Mucosa of stomach (tissue), 1 donor: ENCODE data around the gene INSL3.

Source experiments
- H3K27me3 ChIP-seq: one replicate; pipeline ENCODE4 v1.7.0; 2013; ENCODE audit warnings: mild to moderate bottlenecking, low read length; ENCODE audit not compliant: control insufficient read depth, insufficient read depth
- H3K36me3 ChIP-seq: one replicate; pipeline ENCODE4 v1.7.0; 2013; ENCODE audit warnings: low read length; ENCODE audit not compliant: control insufficient read depth, insufficient read depth
- H3K4me1 ChIP-seq: one replicate; pipeline ENCODE4 v1.7.0; 2013; ENCODE audit warnings: mild to moderate bottlenecking, low read length; ENCODE audit not compliant: control insufficient read depth, insufficient read depth
- H3K4me3 ChIP-seq: one replicate; pipeline ENCODE4 v1.7.0; 2013; ENCODE audit warnings: low read length
- H3K9ac ChIP-seq: one replicate; pipeline ENCODE4 v1.7.0; 2013; ENCODE audit warnings: mild to moderate bottlenecking, low read length, moderate library complexity
- H3K9me3 ChIP-seq: one replicate; pipeline ENCODE4 v1.7.0; 2013; ENCODE audit warnings: mild to moderate bottlenecking, low read length, moderate library complexity; ENCODE audit not compliant: control insufficient read depth
- donor health status: Pancreatic carcinoma.

Gene INSL3

DNA sequence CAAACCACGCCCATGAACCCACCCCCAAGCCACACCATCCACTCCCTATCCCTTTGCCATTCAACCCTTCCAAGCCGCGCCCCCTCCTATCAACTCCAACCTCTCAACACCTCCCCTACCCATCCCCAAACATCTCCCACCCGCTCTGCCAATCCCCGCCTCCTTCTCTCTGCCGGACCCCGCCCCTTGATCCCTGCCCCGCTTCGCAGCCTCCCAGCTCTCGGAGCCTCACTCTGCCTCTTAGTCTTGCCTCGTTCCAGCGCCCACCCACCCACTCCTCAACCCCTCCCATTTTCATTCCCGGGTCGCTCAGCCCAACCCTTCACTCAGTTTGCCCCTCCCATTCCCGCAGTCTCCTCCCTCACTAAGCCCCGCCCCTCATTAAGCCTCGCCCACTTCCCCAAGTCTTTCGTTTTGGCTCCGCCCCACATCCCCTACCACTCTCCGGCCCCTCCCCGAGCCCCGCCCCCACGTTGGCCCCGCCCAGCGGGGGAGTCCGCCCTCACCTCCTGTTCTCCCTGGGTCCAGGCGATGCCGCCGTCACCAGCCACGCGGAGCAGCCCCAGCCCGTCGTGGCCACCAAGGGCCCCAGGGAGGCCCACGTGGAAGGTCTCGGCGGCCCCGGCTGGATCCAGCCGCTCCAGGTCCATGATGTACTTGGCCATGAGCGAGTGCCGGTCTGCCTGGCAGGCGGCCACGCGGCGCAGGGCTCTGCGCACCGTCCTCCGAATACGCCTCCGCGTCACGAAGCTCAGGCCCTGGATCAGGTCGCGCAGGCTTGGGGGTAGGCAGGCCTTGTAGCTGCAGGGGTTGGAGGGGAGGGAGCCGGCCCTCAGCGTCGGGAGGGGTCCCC lies 20.7 kb upstream of the INSL3 start:
- H3K36me3 ChIP-seq = no peaks in the 10 kb centered on the region
- peaks cover 17% of the 10 kb centered on the region for H3K27me3 ChIP-seq
- peak overlapping the region; percentile 25 for H3K4me3 ChIP-seq
- H3K9ac ChIP-seq = peak overlapping the region; percentile 39
- H3K9me3 ChIP-seq = no peaks in the 10 kb centered on the region
- H3K4me1 ChIP-seq = peaks cover 16% of the 10 kb centered on the region

DNA sequence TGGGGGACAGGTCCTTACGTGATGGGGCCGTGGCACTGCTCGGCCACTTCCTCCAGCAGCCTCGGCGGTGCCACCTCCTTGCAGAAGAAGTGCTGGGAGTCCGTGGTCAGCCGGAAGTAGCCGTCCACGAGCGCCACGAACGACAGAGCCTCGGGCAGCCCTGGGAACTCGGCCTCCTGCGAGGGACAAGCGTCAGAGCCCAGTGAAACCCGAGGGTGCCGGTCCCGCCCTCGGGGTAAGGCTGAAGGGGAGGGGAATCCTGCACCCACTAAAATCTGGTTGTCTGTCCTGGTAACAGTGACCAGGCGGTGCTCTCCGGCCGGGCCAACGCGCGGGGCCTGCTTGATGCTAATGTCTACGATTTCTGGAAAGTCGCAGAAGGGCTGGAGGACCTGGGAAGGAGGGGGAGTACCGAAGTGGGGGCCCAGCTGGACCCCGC lies 20.1 kb upstream of the INSL3 start:
- Histone ChIP-seq H3K27me3 (peaks cover 17% of the 10 kb centered on the region), H3K9me3 (no peaks in the 10 kb centered on the region), H3K36me3 (no peaks in the 10 kb centered on the region), H3K4me3 (no peak overlapping the region), H3K4me1 (peaks cover 16% of the 10 kb centered on the region), H3K9ac (peak overlapping the region; percentile 22)

DNA sequence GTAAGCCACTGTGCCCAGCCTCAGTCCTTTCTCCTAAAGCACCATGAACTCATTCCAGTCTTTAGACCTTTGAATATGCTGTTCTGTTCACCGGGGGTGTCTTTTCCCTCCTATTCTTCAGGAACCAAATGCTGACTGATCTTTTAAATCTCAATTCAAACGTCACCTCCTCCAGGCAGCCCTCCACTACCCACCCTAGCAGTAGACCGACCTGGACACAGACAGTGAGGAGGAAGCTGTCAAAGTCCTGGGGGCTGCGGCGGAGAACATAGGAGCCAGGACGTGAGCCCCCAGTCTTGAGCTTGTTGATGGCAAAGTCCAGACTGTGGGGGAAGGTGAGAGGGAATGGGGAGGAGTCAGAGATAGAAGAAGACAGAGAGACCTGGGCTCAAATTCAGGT lies 18.7 kb upstream of the INSL3 start:
- Histone ChIP-seq H3K36me3 (no peaks in the 10 kb centered on the region), H3K9me3 (no peaks in the 10 kb centered on the region), H3K4me1 (peaks cover 16% of the 10 kb centered on the region), H3K27me3 (peaks cover 17% of the 10 kb centered on the region), H3K9ac (no peak overlapping the region), H3K4me3 (no peak overlapping the region)

DNA sequence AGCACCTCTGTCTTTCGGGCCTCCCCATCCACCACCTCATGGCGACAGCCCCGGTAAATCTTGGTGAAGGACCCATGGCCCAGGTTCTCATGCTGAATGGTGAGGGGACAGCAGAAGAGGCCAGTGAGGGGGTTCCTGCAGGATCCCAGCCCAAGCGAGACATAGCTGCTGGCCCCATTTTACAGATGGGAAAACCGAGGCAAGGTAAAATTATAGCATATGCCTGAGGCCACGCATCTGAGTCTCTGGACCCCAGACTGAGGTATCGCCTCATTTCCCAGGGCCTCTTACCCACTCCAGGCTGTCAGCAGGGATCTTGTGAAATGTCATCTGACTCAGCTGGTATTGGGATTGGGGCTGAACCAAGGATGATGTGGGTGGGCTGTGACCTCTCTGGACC lies 16.7 kb upstream of the INSL3 start:
- Histone ChIP-seq H3K4me1 (peaks cover 16% of the 10 kb centered on the region), H3K9me3 (no peaks in the 10 kb centered on the region), H3K27me3 (peaks cover 12% of the 10 kb centered on the region), H3K9ac (no peak overlapping the region), H3K36me3 (no peaks in the 10 kb centered on the region), H3K4me3 (no peak overlapping the region)

DNA sequence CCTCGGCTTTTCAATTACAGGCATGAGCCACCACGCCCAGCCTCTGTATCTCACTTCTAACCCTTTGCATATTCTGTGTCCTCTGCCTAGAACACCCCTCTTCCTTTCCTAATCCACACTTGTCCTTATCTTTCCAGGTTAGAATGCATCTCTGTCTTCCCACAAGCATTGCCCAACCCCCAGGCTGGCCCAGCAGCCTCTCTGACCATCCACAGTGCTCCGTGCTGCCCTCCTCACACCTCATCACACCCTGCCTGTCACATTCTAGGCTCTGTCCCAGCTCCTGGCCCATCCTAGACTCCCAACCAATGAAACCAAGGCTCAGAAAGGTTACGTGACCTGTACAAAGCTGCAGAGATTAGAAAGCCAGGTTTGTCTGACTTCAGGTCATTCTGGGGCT lies 15.2 kb upstream of the INSL3 start:
- Histone ChIP-seq H3K36me3 (no peaks in the 10 kb centered on the region), H3K27me3 (peaks cover 6% of the 10 kb centered on the region), H3K9ac (no peak overlapping the region), H3K4me1 (peaks cover 6% of the 10 kb centered on the region), H3K9me3 (no peaks in the 10 kb centered on the region), H3K4me3 (no peak overlapping the region)

DNA sequence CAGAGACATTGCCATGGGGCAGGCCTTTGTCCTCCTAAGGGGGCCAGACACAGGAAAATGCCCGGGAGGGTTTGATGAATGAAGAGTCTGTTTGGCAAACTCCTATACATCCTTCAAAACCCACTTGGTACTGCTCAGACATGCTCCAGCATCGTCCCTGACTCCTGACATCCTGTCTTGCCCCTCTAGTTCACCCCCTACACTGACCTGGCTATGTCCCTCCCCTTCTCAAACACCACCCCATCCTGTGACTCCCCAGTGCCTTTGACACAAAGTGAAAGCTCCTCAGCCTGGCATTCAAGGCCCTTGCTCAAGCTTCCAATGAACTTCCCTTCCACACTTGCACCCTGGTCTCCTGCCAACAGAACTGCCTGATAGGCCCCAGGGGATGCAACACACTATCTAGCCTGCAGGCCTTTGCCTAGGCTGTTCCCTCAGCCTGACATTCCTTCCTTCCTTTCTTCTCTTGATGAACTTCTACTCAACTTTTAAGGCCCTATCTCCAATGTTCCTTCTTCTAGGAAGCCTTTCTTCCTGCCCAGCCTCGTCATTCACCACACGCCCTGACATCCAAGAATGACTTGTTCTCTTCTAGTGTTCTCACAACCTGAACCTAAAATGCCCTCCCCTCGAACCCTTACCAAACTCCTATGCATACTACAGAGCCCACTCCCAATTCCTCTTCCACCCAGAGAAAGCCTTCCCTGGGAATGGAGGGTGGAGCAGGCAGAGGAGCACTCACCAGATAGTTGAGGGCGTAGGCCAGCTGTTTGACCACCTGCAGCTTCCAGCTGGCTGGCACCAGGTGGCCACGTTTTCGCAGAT lies 14.1 kb upstream of the INSL3 start:
- H3K9ac ChIP-seq = no peak overlapping the region

DNA sequence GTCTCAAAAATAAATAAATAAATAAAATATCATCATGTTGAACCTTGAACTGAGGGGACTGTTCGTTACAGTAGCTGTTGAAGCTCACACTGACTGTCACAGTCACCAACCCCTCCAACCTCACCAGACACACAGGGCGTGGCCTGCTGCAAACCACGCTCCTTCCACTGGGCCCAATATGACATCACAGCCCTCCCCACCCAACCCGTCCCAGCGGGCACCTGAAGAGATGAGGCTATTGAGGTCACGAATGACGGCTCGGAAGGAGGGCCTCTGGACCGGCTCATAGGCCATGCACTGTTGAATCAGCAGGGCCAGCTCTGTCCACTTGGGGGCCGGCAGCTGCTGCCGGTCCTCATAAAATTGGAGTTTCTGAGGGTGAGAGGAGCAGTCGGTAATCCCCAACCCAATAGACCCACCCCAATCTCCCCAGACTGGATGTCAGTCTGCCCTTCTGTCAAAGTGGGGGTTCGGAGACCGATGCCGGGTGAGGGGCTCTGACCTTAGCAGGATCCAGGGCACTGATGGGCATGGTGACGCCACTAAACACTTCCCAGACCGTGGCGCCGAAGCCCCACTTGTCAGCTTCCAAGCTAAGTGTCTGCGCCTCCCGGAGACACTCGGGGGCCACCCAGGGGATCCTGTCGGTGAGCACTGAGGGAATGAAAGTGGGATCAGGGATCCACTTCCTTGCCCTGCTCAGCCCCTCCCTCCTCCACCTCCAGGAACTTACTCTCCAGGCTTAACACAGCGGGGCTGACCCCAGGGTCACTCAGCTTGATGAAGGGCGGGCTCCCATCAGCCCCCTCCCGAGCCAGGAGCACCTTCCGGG lies 13.2 kb upstream of the INSL3 start:
- Histone ChIP-seq H3K9me3 (no peaks in the 10 kb centered on the region), H3K4me3 (no peak overlapping the region), H3K27me3 (peaks cover 11% of the 10 kb centered on the region), H3K36me3 (no peaks in the 10 kb centered on the region), H3K9ac (no peak overlapping the region), H3K4me1 (peaks cover 8% of the 10 kb centered on the region)

More for the DNA sequence above, 14.1 kb upstream of the INSL3 start:
- no peak overlapping the region for H3K4me3 ChIP-seq
- peaks cover 5% of the 10 kb centered on the region for H3K4me1 ChIP-seq
- H3K36me3 ChIP-seq = no peaks in the 10 kb centered on the region
- H3K27me3 ChIP-seq = peaks cover 5% of the 10 kb centered on the region
- no peaks in the 10 kb centered on the region for H3K9me3 ChIP-seq

DNA sequence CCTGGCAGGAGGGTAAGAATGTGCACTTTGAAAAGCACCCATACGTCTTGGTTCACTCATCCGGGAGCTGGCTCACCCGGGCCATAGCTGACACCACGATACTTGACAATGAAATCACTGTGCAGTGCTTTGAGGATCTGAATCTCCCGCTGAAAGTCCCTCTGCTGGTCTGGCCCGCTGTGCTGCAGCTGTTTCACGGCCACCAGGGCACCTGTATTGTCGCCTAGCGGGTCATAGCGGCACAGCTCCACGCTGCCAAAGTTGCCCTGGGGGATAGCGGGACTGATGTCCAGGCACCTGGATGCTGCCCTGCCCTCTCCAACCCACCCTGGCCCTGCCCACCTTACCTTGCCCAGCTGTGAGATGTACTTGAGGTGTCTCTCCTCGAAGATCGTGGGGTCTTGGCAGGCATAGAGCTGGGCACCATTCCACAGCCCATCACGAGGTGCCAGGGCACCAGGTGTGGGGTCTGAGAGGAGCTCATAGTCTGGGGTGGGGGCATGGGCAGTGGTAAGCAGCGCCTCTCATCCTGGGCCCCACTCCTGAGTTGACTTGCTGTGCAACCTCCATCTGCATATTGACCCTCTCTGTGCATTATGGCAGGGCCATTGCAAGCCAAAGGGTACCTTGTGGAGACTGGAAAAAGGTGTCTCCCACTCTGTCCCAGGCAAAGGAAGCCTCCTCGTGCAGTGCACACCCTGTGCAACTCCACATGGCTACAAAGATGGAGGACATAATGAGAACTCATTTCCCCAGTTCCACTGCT lies 11.3 kb upstream of the INSL3 start:
- Histone ChIP-seq H3K4me3 (no peak overlapping the region), H3K4me1 (peaks cover 8% of the 10 kb centered on the region), H3K27me3 (peaks cover 11% of the 10 kb centered on the region), H3K36me3 (no peaks in the 10 kb centered on the region), H3K9ac (no peak overlapping the region), H3K9me3 (no peaks in the 10 kb centered on the region)

DNA sequence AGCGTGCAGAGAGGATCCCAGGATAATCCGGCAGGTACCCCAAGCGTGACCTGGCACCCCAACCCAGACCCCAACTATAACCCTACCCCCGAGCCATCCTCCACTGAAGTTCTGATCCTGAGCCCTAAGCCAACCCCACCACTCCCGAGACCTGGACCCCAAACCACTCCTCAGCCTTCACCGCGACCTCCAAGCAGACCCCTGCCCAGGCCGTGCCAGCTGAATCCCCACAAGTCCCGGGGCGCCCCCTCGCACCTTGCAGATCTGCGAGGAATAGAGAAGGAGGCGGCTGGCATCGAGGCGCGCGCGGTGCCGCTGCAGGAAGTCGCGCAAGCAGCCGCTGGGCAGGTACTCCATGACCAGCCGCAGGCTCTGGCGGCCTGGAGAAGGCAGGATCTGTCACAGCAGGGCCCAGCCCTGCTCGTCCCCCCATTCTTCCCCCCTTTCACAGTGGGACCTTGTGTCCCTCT lies 10.1 kb upstream of the INSL3 start:
- no peak overlapping the region for H3K9ac ChIP-seq

DNA sequence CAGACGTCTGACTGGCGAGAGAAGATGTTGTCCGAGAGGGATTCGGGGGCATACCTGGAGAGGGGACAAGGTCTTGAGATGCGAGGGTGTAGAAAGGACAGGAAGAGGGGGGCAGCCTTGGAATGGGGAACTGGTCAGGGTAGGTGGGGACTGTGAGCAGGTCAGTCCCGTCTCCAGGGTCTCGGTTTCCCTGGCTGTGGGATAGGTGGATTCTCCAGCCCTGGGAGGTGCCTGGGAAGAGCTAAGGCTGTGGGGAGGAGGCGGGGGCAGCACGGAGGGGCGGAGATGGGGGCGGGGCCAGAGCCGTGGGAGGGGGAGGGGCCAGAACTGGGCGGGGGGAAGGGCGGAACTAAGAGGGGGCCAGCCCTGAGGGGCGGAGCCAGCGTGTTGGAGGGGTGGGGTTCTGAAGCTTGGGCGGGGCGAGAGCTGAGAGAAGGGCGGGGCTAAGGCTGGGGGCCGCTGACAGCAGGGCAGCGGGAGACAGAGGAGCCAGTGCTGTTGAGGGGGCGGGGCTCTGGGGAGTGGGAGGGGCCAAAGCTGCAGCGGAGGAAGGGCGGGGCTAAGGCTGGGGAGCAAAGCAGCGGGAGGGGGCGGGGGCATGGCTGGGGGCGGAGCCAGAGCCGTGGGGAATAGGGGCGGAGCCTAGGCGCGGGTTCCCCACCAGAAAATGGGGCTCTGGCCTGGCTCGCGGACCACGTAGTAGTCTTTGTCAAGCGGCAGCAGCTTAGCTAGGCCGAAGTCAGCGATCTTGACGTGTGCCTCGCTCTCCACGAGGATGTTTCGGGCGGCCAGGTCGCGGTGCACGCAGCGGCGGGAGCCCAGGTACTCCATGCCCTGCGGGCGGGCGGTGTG lies 9.5 kb upstream of the INSL3 start:
- no peak overlapping the region for H3K9ac ChIP-seq
- H3K4me1 ChIP-seq = peaks cover 8% of the 10 kb centered on the region
- H3K36me3 ChIP-seq = no peaks in the 10 kb centered on the region
- H3K4me3 ChIP-seq = no peak overlapping the region
- peaks cover 11% of the 10 kb centered on the region for H3K27me3 ChIP-seq
- H3K9me3 ChIP-seq = no peaks in the 10 kb centered on the region

More for the DNA sequence above, 10.1 kb upstream of the INSL3 start:
- Histone ChIP-seq H3K4me3 (no peak overlapping the region), H3K9me3 (no peaks in the 10 kb centered on the region), H3K4me1 (peaks cover 8% of the 10 kb centered on the region), H3K27me3 (peaks cover 11% of the 10 kb centered on the region), H3K36me3 (no peaks in the 10 kb centered on the region)
